Neuronal stem cell (in vitro differentiated cells): ENCODE measurements around the gene GABRR3.

ENCODE experiments used
- DNase-seq: peaks from one replicate; pipeline ENCODE4 v3.0.0-alpha.2; 2013; ENCODE audit warnings: low spot score
- H2AFZ ChIP-seq: one replicate; pipeline ENCODE4 v1.6.1; 2013; ENCODE audit warnings: mild to moderate bottlenecking, low read length, inconsistent platforms
- H2AK5ac ChIP-seq: 2 replicates; pipeline ENCODE4 v1.6.1; 2013; ENCODE audit warnings: low read depth, mild to moderate bottlenecking, inconsistent platforms, low read length, moderate library complexity, mixed read lengths
- H2BK120ac ChIP-seq: 2 replicates; pipeline ENCODE4 v1.6.1; 2013; ENCODE audit warnings: low read depth, mild to moderate bottlenecking, inconsistent platforms, low read length, moderate library complexity, mixed read lengths
- H2BK12ac ChIP-seq: one replicate; pipeline ENCODE4 v1.6.1; 2013; ENCODE audit warnings: low read length, inconsistent platforms
- H2BK15ac ChIP-seq: 2 replicates; pipeline ENCODE4 v1.6.1; 2013; ENCODE audit warnings: mild to moderate bottlenecking, low read length, inconsistent platforms, mixed read lengths
- H2BK5ac ChIP-seq: one replicate; pipeline ENCODE4 v1.6.1; 2013; ENCODE audit warnings: inconsistent platforms, mild to moderate bottlenecking, low read length, moderate library complexity
- H3K14ac ChIP-seq: one replicate; pipeline ENCODE4 v1.6.1; 2013; ENCODE audit warnings: low read length, inconsistent platforms
- H3K18ac ChIP-seq: 2 replicates; pipeline ENCODE4 v1.6.1; 2013; ENCODE audit warnings: low read length, inconsistent platforms
- H3K23ac ChIP-seq: 2 replicates; pipeline ENCODE4 v1.6.1; 2013; ENCODE audit warnings: low read depth, mild to moderate bottlenecking, mixed read lengths, low read length, inconsistent platforms; ENCODE audit not compliant: poor library complexity
- H3K27ac ChIP-seq: replicated peaks from 3 replicates; pipeline ENCODE4 v1.5.1; 2013; ENCODE audit warnings: low read length, inconsistent platforms
- H3K27me3 ChIP-seq, 3 experiments: 2 replicates each; pipeline ENCODE4 v1.6.1; 2013; ENCODE audit warnings: low read length in 3 of 3, mild to moderate bottlenecking in 2 of 3, inconsistent platforms in 1 of 3, low read depth in 1 of 3, mixed read lengths in 1 of 3, moderate library complexity in 1 of 3; ENCODE audit not compliant: control insufficient read depth in 3 of 3, insufficient read depth in 3 of 3
- H3K36me3 ChIP-seq, 2 donors: replicated peaks in 1 of 2; 2 replicates each; pipeline ENCODE4 v1.6.1; 2013; ENCODE audit warnings: low read length in 2 of 2; ENCODE audit not compliant: control insufficient read depth in 2 of 2, insufficient read depth in 2 of 2
- H3K4ac ChIP-seq: 2 replicates; pipeline ENCODE4 v1.6.1; 2013; ENCODE audit warnings: inconsistent platforms, mild to moderate bottlenecking, low read length, moderate library complexity
- H3K4me1 ChIP-seq, 2 donors: 1 replicate in 1 of 2; 2 replicates in 1 of 2; pipeline ENCODE4 v1.6.1; 2013; ENCODE audit warnings: low read length in 2 of 2, low read depth in 1 of 2; ENCODE audit not compliant: control insufficient read depth in 2 of 2, insufficient read depth in 1 of 2
- H3K4me2 ChIP-seq: one replicate; pipeline ENCODE4 v1.6.1; 2013; ENCODE audit warnings: mild to moderate bottlenecking, low read length, inconsistent platforms; ENCODE audit not compliant: insufficient read depth, poor library complexity, severe bottlenecking
- H3K4me3 ChIP-seq, 2 donors: 2 replicates each; pipeline ENCODE4 v1.5.1; 2013; ENCODE audit warnings: low read length in 2 of 2, mild to moderate bottlenecking in 2 of 2, inconsistent platforms in 1 of 2, moderate library complexity in 1 of 2
- H3K79me1 ChIP-seq: one replicate; pipeline ENCODE4 v1.6.1; 2013; ENCODE audit warnings: low read depth, mild to moderate bottlenecking, inconsistent platforms, low read length, moderate library complexity
- H3K9ac ChIP-seq: one replicate; pipeline ENCODE4 v1.6.1; 2013; ENCODE audit warnings: mild to moderate bottlenecking, low read depth, low read length, inconsistent platforms; ENCODE audit not compliant: poor library complexity
- H3K9me3 ChIP-seq, 2 donors: replicated peaks in 1 of 2; 2 replicates each; pipeline versions ENCODE3 to v1.6.1; 2013; ENCODE audit warnings: low read length in 2 of 2, mild to moderate bottlenecking in 2 of 2, inconsistent platforms in 1 of 2, low read depth in 1 of 2, mixed read lengths in 1 of 2, moderate library complexity in 1 of 2; ENCODE audit not compliant: control insufficient read depth in 2 of 2, insufficient read depth in 1 of 2
- H4K8ac ChIP-seq: one replicate; pipeline ENCODE4 v1.6.1; 2013; ENCODE audit warnings: low read depth, mild to moderate bottlenecking, inconsistent platforms, low read length, moderate library complexity
- H4K91ac ChIP-seq: one replicate; pipeline ENCODE4 v1.6.1; 2013; ENCODE audit warnings: low read length, low read depth, mild to moderate bottlenecking, inconsistent platforms; ENCODE audit not compliant: poor library complexity
- WGBS, 2 donors: extraction: QIAGEN DNeasy Blood & Tissue Kit; methylation state at CpG; one replicate each; pipeline ENCODE4 v1.1.7; 2013; ENCODE audit warnings: missing lambda C conversion rate in 2 of 2, mixed read lengths in 1 of 2; ENCODE audit not compliant: insufficient read length in 2 of 2, insufficient replicate concordance in 1 of 2; ENCODE audit errors: extremely low coverage in 2 of 2; 5-methylcytosine and 5-hydroxymethylcytosine counted together

The GABRR3 gene

GRCh38 chr3:98032265-98032664 lies 2.9 kb downstream of the GABRR3 start:
- no peak for DNase-seq
- Histone ChIP-seq H3K27me3 (peaks cover 0 to 10% (median 0%) of the 10 kb centered on the region in 3 experiments), H4K91ac (no peak overlapping the region), H3K4me2 (no peak overlapping the region), H3K9me3 (no peaks in the 10 kb centered on the region), H3K4me3 (no peak overlapping the region), H2BK120ac (no peak overlapping the region), H3K36me3 (no peaks in the 10 kb centered on the region), H3K23ac (no peak overlapping the region), H2BK12ac (no peak overlapping the region), H3K27ac (no peak overlapping the region), H2BK5ac (no peak overlapping the region), H2AFZ (no peak overlapping the region), H3K79me1 (no peaks in the 10 kb centered on the region), H3K9ac (no peak overlapping the region), H2BK15ac (no peak overlapping the region), H4K8ac (no peak overlapping the region), H3K4me1 (no peaks in the 10 kb centered on the region), H3K4ac (no peak overlapping the region), H3K14ac (no peak overlapping the region), H2AK5ac (no peak overlapping the region), H3K18ac (no peak overlapping the region)
- WGBS, 2 donors = no CpG with 5 or more reads among the region's 1 CpG

GRCh38 chr3:98029083-98029482 lies 6.0 kb downstream of the GABRR3 start:
- Histone ChIP-seq H2BK15ac (no peak overlapping the region), H3K27ac (no peak overlapping the region), H3K36me3 (no peaks in the 10 kb centered on the region), H3K4me2 (no peak overlapping the region), H3K14ac (no peak overlapping the region), H2BK5ac (no peak overlapping the region), H3K4me3 (no peak overlapping the region), H3K4me1 (no peaks in the 10 kb centered on the region), H2BK120ac (no peak overlapping the region), H2AFZ (no peak overlapping the region), H3K27me3 (peaks cover 0 to 13% (median 0%) of the 10 kb centered on the region in 3 experiments), H4K91ac (no peak overlapping the region), H4K8ac (no peak overlapping the region), H2AK5ac (no peak overlapping the region), H3K23ac (no peak overlapping the region), H3K9me3 (no peaks in the 10 kb centered on the region), H3K18ac (no peak overlapping the region), H3K4ac (no peak overlapping the region), H2BK12ac (no peak overlapping the region), H3K79me1 (no peaks in the 10 kb centered on the region), H3K9ac (no peak overlapping the region)
- no peak for DNase-seq
- WGBS, 2 donors = no CpG with 5 or more reads among the region's 2 CpGs

GRCh38 chr3:98027085-98027446 lies 8.0 kb downstream of the GABRR3 start:
- Histone ChIP-seq H3K4ac (no peak overlapping the region), H3K4me2 (no peak overlapping the region), H3K23ac (no peak overlapping the region), H3K9ac (no peak overlapping the region), H3K27ac (no peak overlapping the region), H3K14ac (no peak overlapping the region), H2BK120ac (no peak overlapping the region), H2BK12ac (no peak overlapping the region), H2AK5ac (no peak overlapping the region), H3K27me3 (peaks cover 0 to 11% (median 0%) of the 10 kb centered on the region in 3 experiments), H3K9me3 (no peaks in the 10 kb centered on the region), H4K8ac (no peak overlapping the region), H3K4me1 (no peaks in the 10 kb centered on the region), H3K18ac (no peak overlapping the region), H2BK15ac (no peak overlapping the region), H2AFZ (no peak overlapping the region), H2BK5ac (no peak overlapping the region), H3K79me1 (no peaks in the 10 kb centered on the region), H3K36me3 (no peaks in the 10 kb centered on the region), H4K91ac (no peak overlapping the region), H3K4me3 (no peak overlapping the region)
- no peak for DNase-seq
- WGBS, 2 donors = no CpG with 5 or more reads among the region's 1 CpG

GRCh38 chr3:98026425-98027084 lies 8.6 kb downstream of the GABRR3 start:
- Histone ChIP-seq H3K4me1 (no peaks in the 10 kb centered on the region), H2BK12ac (no peak overlapping the region), H3K18ac (no peak overlapping the region), H2BK15ac (no peak overlapping the region), H4K91ac (no peak overlapping the region), H3K27me3 (peaks cover 0 to 11% (median 0%) of the 10 kb centered on the region in 3 experiments), H3K4ac (no peak overlapping the region), H2AK5ac (no peak overlapping the region), H3K9me3 (no peaks in the 10 kb centered on the region), H4K8ac (no peak overlapping the region), H3K36me3 (no peaks in the 10 kb centered on the region), H3K79me1 (no peaks in the 10 kb centered on the region), H3K9ac (no peak overlapping the region), H2BK5ac (no peak overlapping the region), H3K14ac (no peak overlapping the region), H3K27ac (no peak overlapping the region), H2BK120ac (no peak overlapping the region), H2AFZ (no peak overlapping the region), H3K23ac (no peak overlapping the region), H3K4me3 (no peak overlapping the region), H3K4me2 (no peak overlapping the region)
- WGBS, 2 donors = no CpG with 5 or more reads among the region's 5 CpGs
- no peak for DNase-seq
